Trophoblast cell (in vitro differentiated cells and primary cell): ENCODE data around the gene CADPS.

Source experiments
- DNase-seq, 2 donors: peaks; one replicate each; pipeline ENCODE4 v3.0.0-alpha.2; 2016
- H2AFZ ChIP-seq: 2 replicates; pipeline ENCODE4 v1.6.1; 2013; ENCODE audit warnings: low read length, moderate library complexity, mild to moderate bottlenecking; ENCODE audit not compliant: insufficient read depth, poor library complexity
- H2AK5ac ChIP-seq: 2 replicates; pipeline ENCODE4 v1.6.1; 2013; ENCODE audit warnings: mild to moderate bottlenecking, low read length
- H2BK120ac ChIP-seq: 2 replicates; pipeline ENCODE4 v1.6.1; 2013; ENCODE audit warnings: low read length, mild to moderate bottlenecking, moderate library complexity; ENCODE audit not compliant: insufficient read depth, poor library complexity
- H2BK12ac ChIP-seq: 2 replicates; pipeline ENCODE4 v1.6.1; 2013; ENCODE audit warnings: mild to moderate bottlenecking, low read length, moderate library complexity
- H2BK5ac ChIP-seq: 2 replicates; pipeline ENCODE4 v1.6.1; 2013; ENCODE audit warnings: low read length, low read depth, moderate library complexity, mild to moderate bottlenecking; ENCODE audit not compliant: poor library complexity
- H3K14ac ChIP-seq: 2 replicates; pipeline ENCODE4 v1.6.1; 2013; ENCODE audit warnings: mild to moderate bottlenecking, low read length
- H3K18ac ChIP-seq: 2 replicates; pipeline ENCODE4 v1.6.1; 2013; ENCODE audit warnings: mild to moderate bottlenecking, low read length
- H3K23ac ChIP-seq: 2 replicates; pipeline ENCODE4 v1.6.1; 2013; ENCODE audit warnings: low read length
- H3K27ac ChIP-seq: 2 replicates; pipeline ENCODE4 v1.5.1; 2013; ENCODE audit warnings: low read depth, mild to moderate bottlenecking, inconsistent platforms, low read length, moderate library complexity
- H3K27me3 ChIP-seq: 2 replicates; pipeline ENCODE4 v1.6.1; 2013; ENCODE audit warnings: inconsistent platforms, mild to moderate bottlenecking, low read length, moderate library complexity; ENCODE audit not compliant: insufficient read depth
- H3K36me3 ChIP-seq, 2 experiments: 1 replicate in 1 of 2; 2 replicates in 1 of 2; pipeline ENCODE4 v1.6.1; 2013; ENCODE audit warnings: low read length in 2 of 2, mild to moderate bottlenecking in 2 of 2, moderate library complexity in 1 of 2; ENCODE audit not compliant: insufficient read depth in 2 of 2, control insufficient read depth in 1 of 2
- H3K4ac ChIP-seq: 2 replicates; pipeline ENCODE4 v1.6.1; 2013; ENCODE audit warnings: low read depth, mild to moderate bottlenecking, low read length, moderate library complexity
- H3K4me1 ChIP-seq, 2 experiments: 1 replicate in 1 of 2; 2 replicates in 1 of 2; pipeline ENCODE4 v1.6.1; 2013; ENCODE audit warnings: low read length in 2 of 2, mild to moderate bottlenecking in 2 of 2, moderate library complexity in 1 of 2; ENCODE audit not compliant: insufficient read depth in 2 of 2, control insufficient read depth in 1 of 2
- H3K4me2 ChIP-seq: 2 replicates; pipeline ENCODE4 v1.6.1; 2013; ENCODE audit warnings: inconsistent platforms, mild to moderate bottlenecking, low read length, moderate library complexity
- H3K4me3 ChIP-seq: 2 replicates; pipeline ENCODE4 v1.5.1; 2013; ENCODE audit warnings: mild to moderate bottlenecking, low read depth, low read length, inconsistent platforms
- H3K79me1 ChIP-seq: one replicate; pipeline ENCODE4 v1.6.1; 2013; ENCODE audit warnings: low read length
- H3K79me2 ChIP-seq: 2 replicates; pipeline ENCODE4 v1.6.1; 2013; ENCODE audit warnings: low read length, mild to moderate bottlenecking; ENCODE audit not compliant: control insufficient read depth, insufficient read depth, poor library complexity
- H3K9ac ChIP-seq: 2 replicates; pipeline ENCODE4 v1.6.1; 2013; ENCODE audit warnings: mild to moderate bottlenecking, low read length
- H3K9me3 ChIP-seq: 2 replicates; pipeline ENCODE4 v1.6.1; 2013; ENCODE audit warnings: low read depth, mild to moderate bottlenecking, control low read depth, inconsistent platforms, low read length; ENCODE audit not compliant: insufficient read depth
- H4K12ac ChIP-seq: 2 replicates; pipeline ENCODE4 v1.6.1; 2013; ENCODE audit warnings: low read depth, mild to moderate bottlenecking, low read length, moderate library complexity
- H4K8ac ChIP-seq: 2 replicates; pipeline ENCODE4 v1.6.1; 2013; ENCODE audit warnings: low read depth, mild to moderate bottlenecking, low read length, moderate library complexity
- H4K91ac ChIP-seq: one replicate; pipeline ENCODE4 v1.6.1; 2013; ENCODE audit warnings: low read depth, mild to moderate bottlenecking, low read length, moderate library complexity
- WGBS: extraction: QIAGEN DNeasy Blood & Tissue Kit; methylation state at CpG from one replicate; pipeline ENCODE4 v1.1.7; 2013; ENCODE audit warnings: missing lambda C conversion rate; ENCODE audit not compliant: insufficient read length, insufficient coverage; ENCODE audit errors: extremely low coverage; 5-methylcytosine and 5-hydroxymethylcytosine counted together

The CADPS gene

GRCh38 chr3:62521464-62522105, 353.6 kb downstream of the CADPS start:
- no peak overlapping the region for H3K4ac ChIP-seq
- H4K91ac ChIP-seq, result no peak overlapping the region
- H3K9ac ChIP-seq, result no peak overlapping the region
- no peaks in the 10 kb centered on the region for H3K79me1 ChIP-seq
- whole genome bisulfite sequencing, result no CpG with 5 or more reads among the region's 8 CpGs
- no peak overlapping the region for H4K8ac ChIP-seq
- no peaks in the 10 kb centered on the region for H3K27me3 ChIP-seq
- H2AFZ ChIP-seq, result no peak overlapping the region
- H2BK5ac ChIP-seq, result no peak overlapping the region
- no peak overlapping the region for H3K23ac ChIP-seq
- H3K79me2 ChIP-seq, result no peaks in the 10 kb centered on the region
- H3K9me3 ChIP-seq, result no peaks in the 10 kb centered on the region
- no peak overlapping the region for H3K14ac ChIP-seq
- H4K12ac ChIP-seq, result no peak overlapping the region
- DNase-seq, result no peak
- H3K4me2 ChIP-seq, result no peak overlapping the region
- H3K18ac ChIP-seq, result no peak overlapping the region
- no peak overlapping the region for H2BK12ac ChIP-seq
- no peak overlapping the region for H3K27ac ChIP-seq
- H3K36me3 ChIP-seq, result no peaks in the 10 kb centered on the region
- no peaks in the 10 kb centered on the region for H3K4me1 ChIP-seq
- no peak overlapping the region for H2AK5ac ChIP-seq
- no peak overlapping the region for H2BK120ac ChIP-seq
- no peak overlapping the region for H3K4me3 ChIP-seq

DNA sequence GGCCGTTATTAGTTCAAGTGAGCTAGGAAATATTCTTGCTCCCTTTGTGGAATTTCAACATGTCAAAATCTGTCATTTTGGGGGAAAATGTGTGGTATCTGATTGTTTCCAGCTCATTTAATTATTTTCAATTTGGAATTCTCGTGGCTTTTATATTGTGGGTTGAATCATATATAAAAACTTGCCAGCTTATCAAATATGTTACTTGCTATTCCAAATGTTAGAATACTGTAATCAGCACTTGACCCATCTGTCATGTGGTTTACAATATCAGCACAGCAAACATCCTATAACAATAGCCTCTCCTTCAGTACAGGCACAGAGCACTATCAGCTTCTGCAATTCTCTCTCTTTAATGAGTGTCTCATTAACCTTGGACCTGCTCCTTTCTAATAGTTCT, 371.7 kb downstream of the CADPS start:
- Histone ChIP-seq H3K27me3 (no peaks in the 10 kb centered on the region), H3K23ac (no peak overlapping the region), H2BK12ac (no peak overlapping the region), H2BK120ac (no peak overlapping the region), H2BK5ac (no peak overlapping the region), H4K12ac (no peak overlapping the region), H3K79me1 (no peaks in the 10 kb centered on the region), H4K8ac (no peak overlapping the region), H3K14ac (no peak overlapping the region), H3K36me3 (no peaks in the 10 kb centered on the region), H3K18ac (no peak overlapping the region), H3K27ac (no peak overlapping the region), H3K4me2 (no peak overlapping the region), H2AK5ac (no peak overlapping the region), H3K4me3 (no peak overlapping the region), H2AFZ (no peak overlapping the region), H3K9ac (no peak overlapping the region), H3K4me1 (no peaks in the 10 kb centered on the region), H3K79me2 (no peaks in the 10 kb centered on the region), H3K9me3 (no peaks in the 10 kb centered on the region), H3K4ac (no peak overlapping the region), H4K91ac (no peak overlapping the region)
- WGBS, result no CpG with 5 or more reads among the region's 2 CpGs
- no peak for DNase-seq

- Histone ChIP-seq H3K4me1 (no peaks in the 10 kb centered on the region), H2BK5ac (no peak overlapping the region), H2BK120ac (no peak overlapping the region), H2AFZ (no peak overlapping the region), H3K79me1 (no peaks in the 10 kb centered on the region), H3K27me3 (no peaks in the 10 kb centered on the region), H3K9me3 (no peaks in the 10 kb centered on the region), H4K91ac (no peak overlapping the region), H3K23ac (no peak overlapping the region), H3K14ac (no peak overlapping the region), H4K12ac (no peak overlapping the region), H4K8ac (no peak overlapping the region), H3K9ac (no peak overlapping the region), H2BK12ac (no peak overlapping the region), H3K4me2 (no peak overlapping the region), H3K79me2 (no peaks in the 10 kb centered on the region), H3K18ac (no peak overlapping the region), H3K36me3 (no peaks in the 10 kb centered on the region), H3K27ac (no peak overlapping the region), H2AK5ac (no peak overlapping the region), H3K4me3 (no peak overlapping the region), H3K4ac (no peak overlapping the region)
- no CpG with 5 or more reads among the region's 8 CpGs for WGBS
- DNase-seq, result no peak
Observed at GRCh38 chr3:62502315-62503300, 372.6 kb downstream of the CADPS start.

- Histone ChIP-seq H4K91ac (no peak overlapping the region), H2AFZ (no peak overlapping the region), H3K79me1 (no peaks in the 10 kb centered on the region), H2BK120ac (no peak overlapping the region), H3K79me2 (no peaks in the 10 kb centered on the region), H3K18ac (no peak overlapping the region), H3K4me3 (no peak overlapping the region), H3K4me1 (no peaks in the 10 kb centered on the region), H3K23ac (no peak overlapping the region), H4K12ac (no peak overlapping the region), H3K36me3 (no peaks in the 10 kb centered on the region), H2AK5ac (no peak overlapping the region), H3K27me3 (no peaks in the 10 kb centered on the region), H3K27ac (no peak overlapping the region), H2BK12ac (no peak overlapping the region), H2BK5ac (no peak overlapping the region), H4K8ac (no peak overlapping the region), H3K14ac (no peak overlapping the region), H3K4ac (no peak overlapping the region), H3K9ac (no peak overlapping the region), H3K9me3 (no peaks in the 10 kb centered on the region), H3K4me2 (no peak overlapping the region)
- WGBS, result 100% methylated on average over 1 of the region's 3 CpGs
- DNase-seq, result no peak
Observed at GRCh38 chr3:62501289-62501668, 373.9 kb downstream of the CADPS start.
